Loucy (cell line): Measurements from ENCODE around the gene POLG.

Experiments used
- H2AFZ ChIP-seq: fragments of 200-600 bp; sonication (generic); 2 replicates; pipeline ENCODE4 v1.6.0; 2016; ENCODE audit warnings: antibody characterized with exemption, mild to moderate bottlenecking, low read length, moderate library complexity
- H3F3A ChIP-seq: fragments of 200-600 bp; 2 replicates; pipeline ENCODE4 v1.6.0; 2016; ENCODE audit warnings: antibody characterized with exemption, low read depth, mild to moderate bottlenecking
- H3K27me3 ChIP-seq: fragments of 200-600 bp; sonication (generic); 2 replicates; pipeline ENCODE4 v1.6.1; 2014; ENCODE audit warnings: low read length, mild to moderate bottlenecking; ENCODE audit not compliant: insufficient read depth, poor library complexity, severe bottlenecking
- H3K36me3 ChIP-seq: fragments of 200-600 bp; sonication (generic); 2 replicates; pipeline ENCODE4 v1.6.1; 2016; ENCODE audit warnings: low read length; ENCODE audit not compliant: insufficient read depth
- H3K4me1 ChIP-seq: fragments of 200-600 bp; sonication (generic); 2 replicates; pipeline ENCODE4 v1.5.1; 2014; ENCODE audit warnings: low read length, mild to moderate bottlenecking; ENCODE audit not compliant: insufficient read depth, poor library complexity, severe bottlenecking
- H3K4me2 ChIP-seq: fragments of 200-600 bp; sonication (generic); 2 replicates; pipeline ENCODE4 v1.6.0; 2014; ENCODE audit warnings: antibody characterized with exemption, low read length, low read depth, mild to moderate bottlenecking; ENCODE audit not compliant: poor library complexity, severe bottlenecking
- H3K4me3 ChIP-seq: fragments of 200-600 bp; sonication (generic); 2 replicates; pipeline ENCODE4 v1.5.1; 2014; ENCODE audit warnings: low read length, mild to moderate bottlenecking, mixed read lengths; ENCODE audit not compliant: poor library complexity, severe bottlenecking
- H3K79me2 ChIP-seq: fragments of 200-600 bp; sonication (generic); 2 replicates; pipeline ENCODE4 v1.6.1; 2014; ENCODE audit warnings: low read length; ENCODE audit not compliant: insufficient read depth
- H3K9ac ChIP-seq: fragments of 200-600 bp; sonication (generic); 2 replicates; pipeline ENCODE4 v1.6.0; 2014; ENCODE audit warnings: mild to moderate bottlenecking, low read depth, low read length, moderate library complexity; ENCODE audit not compliant: poor library complexity, severe bottlenecking
- H3K9me2 ChIP-seq: fragments of 200-600 bp; sonication (generic); replicated peaks from 2 replicates; pipeline ENCODE4 v1.6.1; 2016; ENCODE audit warnings: low read depth, low read length, mixed read lengths
- H3K9me3 ChIP-seq: fragments of 200-600 bp; sonication (generic); 2 replicates; pipeline ENCODE4 v1.6.1; 2014; ENCODE audit warnings: mild to moderate bottlenecking, antibody characterized with exemption, low read length, low read depth; ENCODE audit not compliant: insufficient read depth
- H4K20me1 ChIP-seq: fragments of 200-600 bp; sonication (generic); 2 replicates; pipeline ENCODE4 v1.6.0; 2014; ENCODE audit warnings: antibody characterized with exemption, low read length, mild to moderate bottlenecking; ENCODE audit not compliant: insufficient read depth, poor library complexity, severe bottlenecking
- EZH2phosphoT487 ChIP-seq: fragments of 200-600 bp; IDR thresholded peaks from 2 replicates; pipeline ENCODE4 v1.6.1; 2018; ENCODE audit warnings: antibody characterized with exemption, mild to moderate bottlenecking, moderate library complexity, borderline replicate concordance
- TF ChIP-seq, protein P1 (sequence below): fragments of 200-600 bp; sonication (generic); conservative IDR thresholded peaks from 2 replicates; pipeline ENCODE4 v1.5.1; 2014; ENCODE audit warnings: mild to moderate bottlenecking, antibody characterized with exemption, low read length

The POLG gene

GRCh38 chr15:89377024-89377841 lies 42.6 kb upstream of the POLG start:
- Histone ChIP-seq H3K9ac (no peak overlapping the region), H3K4me2 (no peak overlapping the region), H3K27me3 (no peaks in the 10 kb centered on the region), H4K20me1 (no peaks in the 10 kb centered on the region), H3F3A (no peaks in the 10 kb centered on the region), H3K4me3 (no peak overlapping the region), H2AFZ (no peak overlapping the region), H3K4me1 (no peaks in the 10 kb centered on the region), H3K36me3 (no peaks in the 10 kb centered on the region), H3K9me2 (no peaks in the 10 kb centered on the region), H3K9me3 (no peaks in the 10 kb centered on the region), H3K79me2 (no peaks in the 10 kb centered on the region)
- TF ChIP-seq, protein P1, sequence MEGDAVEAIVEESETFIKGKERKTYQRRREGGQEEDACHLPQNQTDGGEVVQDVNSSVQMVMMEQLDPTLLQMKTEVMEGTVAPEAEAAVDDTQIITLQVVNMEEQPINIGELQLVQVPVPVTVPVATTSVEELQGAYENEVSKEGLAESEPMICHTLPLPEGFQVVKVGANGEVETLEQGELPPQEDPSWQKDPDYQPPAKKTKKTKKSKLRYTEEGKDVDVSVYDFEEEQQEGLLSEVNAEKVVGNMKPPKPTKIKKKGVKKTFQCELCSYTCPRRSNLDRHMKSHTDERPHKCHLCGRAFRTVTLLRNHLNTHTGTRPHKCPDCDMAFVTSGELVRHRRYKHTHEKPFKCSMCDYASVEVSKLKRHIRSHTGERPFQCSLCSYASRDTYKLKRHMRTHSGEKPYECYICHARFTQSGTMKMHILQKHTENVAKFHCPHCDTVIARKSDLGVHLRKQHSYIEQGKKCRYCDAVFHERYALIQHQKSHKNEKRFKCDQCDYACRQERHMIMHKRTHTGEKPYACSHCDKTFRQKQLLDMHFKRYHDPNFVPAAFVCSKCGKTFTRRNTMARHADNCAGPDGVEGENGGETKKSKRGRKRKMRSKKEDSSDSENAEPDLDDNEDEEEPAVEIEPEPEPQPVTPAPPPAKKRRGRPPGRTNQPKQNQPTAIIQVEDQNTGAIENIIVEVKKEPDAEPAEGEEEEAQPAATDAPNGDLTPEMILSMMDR = no peak
- no peak for TF ChIP-seq EZH2phosphoT487

- Histone ChIP-seq H2AFZ (no peak overlapping the region), H3K27me3 (no peaks in the 10 kb centered on the region), H3K9ac (no peak overlapping the region), H3K4me2 (no peak overlapping the region), H3K4me1 (no peaks in the 10 kb centered on the region), H4K20me1 (no peaks in the 10 kb centered on the region), H3K36me3 (no peaks in the 10 kb centered on the region), H3F3A (no peaks in the 10 kb centered on the region), H3K4me3 (no peak overlapping the region), H3K9me3 (no peaks in the 10 kb centered on the region), H3K79me2 (no peaks in the 10 kb centered on the region), H3K9me2 (no peaks in the 10 kb centered on the region)
- TF ChIP-seq EZH2phosphoT487 = no peak
- TF ChIP-seq, protein P1 = no peak
Observed at GRCh38 chr15:89376388-89376787, 41.8 kb upstream of the POLG start.

DNA sequence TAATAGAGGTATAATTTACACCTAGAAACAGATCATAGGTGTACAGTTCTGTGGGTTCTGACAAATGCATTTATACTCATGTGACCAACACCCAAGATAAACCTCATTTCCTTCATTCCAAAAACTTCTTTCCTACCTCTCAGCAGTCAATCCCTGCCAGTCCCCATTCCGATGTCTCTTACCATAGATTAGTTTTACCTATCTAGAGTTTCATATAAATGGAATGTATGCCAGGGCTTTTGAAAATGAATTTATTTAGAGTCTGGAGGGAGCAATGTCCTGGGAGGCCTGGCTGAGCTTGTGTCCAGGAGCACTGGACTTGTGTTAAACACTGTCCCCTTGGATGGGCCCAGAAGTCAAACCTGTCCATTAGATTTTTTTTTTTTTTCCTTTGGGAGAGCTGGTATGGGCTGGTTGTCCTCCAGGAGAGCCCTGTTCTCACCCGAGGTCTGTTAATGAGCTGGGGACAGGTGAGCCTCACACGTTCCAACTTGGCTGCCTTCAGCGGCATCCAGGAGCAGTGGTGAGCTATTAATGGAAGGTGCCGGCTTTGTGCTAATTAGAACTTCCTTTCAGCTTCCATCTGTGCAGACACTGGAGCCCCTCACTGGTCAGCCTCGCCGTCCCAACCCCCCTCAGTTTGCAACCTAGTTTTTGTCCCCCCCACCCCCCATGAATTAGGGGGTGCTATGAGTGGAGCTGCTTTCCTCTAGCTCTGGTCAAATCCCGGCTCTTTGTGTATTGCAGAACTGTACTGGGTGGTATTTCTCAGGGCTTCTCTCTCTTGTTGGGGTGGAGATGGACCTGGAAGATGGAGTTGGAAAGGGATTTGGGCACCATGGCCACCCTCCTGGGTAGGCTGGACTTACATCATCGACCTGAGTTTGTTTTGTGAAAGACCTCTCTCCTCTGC lies 40.7 kb upstream of the POLG start:
- no peak overlapping the region for H3K9ac ChIP-seq
- no peak overlapping the region for H2AFZ ChIP-seq
- H3K9me2 ChIP-seq = no peaks in the 10 kb centered on the region
- no peak overlapping the region for H3K4me2 ChIP-seq
- no peaks in the 10 kb centered on the region for H3K79me2 ChIP-seq
- no peaks in the 10 kb centered on the region for H4K20me1 ChIP-seq
- H3K27me3 ChIP-seq = no peaks in the 10 kb centered on the region
- TF ChIP-seq EZH2phosphoT487 = no peak
- TF ChIP-seq, protein P1 = no peak
- H3K4me3 ChIP-seq = no peak overlapping the region
- H3K36me3 ChIP-seq = no peaks in the 10 kb centered on the region
- no peaks in the 10 kb centered on the region for H3F3A ChIP-seq
- H3K9me3 ChIP-seq = no peaks in the 10 kb centered on the region
- H3K4me1 ChIP-seq = no peaks in the 10 kb centered on the region
